ENCODE measurements around the gene PRDM8.
A peak's percentile ranks its signal among the peaks of the same experiment; 100 is the strongest.

PRDM8 gene

GRCh38 chr4:80209340-80209701 is 12.0 kb downstream of the PRDM8 start:
- in situ Hi-C loops (cut with MboI; ENCODE audit: low pct_unique_long_range_greater_than_20kb, low sequenced_read_pairs, unreplicated experiment): loop anchor here (25.0 kb wide), 1 partner anchor 1272 kb away; the partner anchor contains the start of gene PAQR3
- no peak for TF ChIP-seq CTCF (IDR thresholded peaks at IDR 0.05; ENCODE audit: extremely low read depth, insufficient read depth, missing control alignments)

GRCh38 chr4:80210549-80210948 is 13.2 kb downstream of the PRDM8 start:
- no peak for TF ChIP-seq CTCF (IDR thresholded peaks at IDR 0.05; ENCODE audit: extremely low read depth, insufficient read depth, missing control alignments)
- in situ Hi-C loops (cut with MboI; ENCODE audit: low pct_unique_long_range_greater_than_20kb, low sequenced_read_pairs, unreplicated experiment): loop anchor here (25.0 kb wide), 1 partner anchor 1273 kb away; the partner anchor contains the start of gene PAQR3
- DNase-seq (ENCODE audit: low spot score): no peak

More at GRCh38 chr4:80209340-80209701, 12.0 kb downstream of the PRDM8 start:
- no peak for DNase-seq (ENCODE audit: low spot score)

- in situ Hi-C loops (cut with MboI; ENCODE audit: low pct_unique_long_range_greater_than_20kb, low sequenced_read_pairs, unreplicated experiment): loop anchor here (25.0 kb wide), 1 partner anchor 1276 kb away; the partner anchor contains the start of gene PAQR3
- no peak for DNase-seq (ENCODE audit: low spot score)
- TF ChIP-seq CTCF (IDR thresholded peaks at IDR 0.05; ENCODE audit: extremely low read depth, insufficient read depth, missing control alignments): no peak
Observed at GRCh38 chr4:80213117-80213815, 16.0 kb downstream of the PRDM8 start.

- TF ChIP-seq CTCF (IDR thresholded peaks at IDR 0.05; ENCODE audit: extremely low read depth, insufficient read depth, missing control alignments): peak; percentile 60
- in situ Hi-C loops (cut with MboI; ENCODE audit: low pct_unique_long_range_greater_than_20kb, low sequenced_read_pairs, unreplicated experiment): loop anchor here (25.0 kb wide), 1 partner anchor 1278 kb away; the partner anchor contains the start of gene PAQR3
- peak; percentile 39 for DNase-seq (ENCODE audit: low spot score)
Observed at GRCh38 chr4:80215449-80216052, 18.2 kb downstream of the PRDM8 start.

- in situ Hi-C loops (cut with MboI; ENCODE audit: low pct_unique_long_range_greater_than_20kb, low sequenced_read_pairs, unreplicated experiment): loop anchor here (25.0 kb wide), 1 partner anchor 1279 kb away; the partner anchor contains the start of gene PAQR3
- no peak for DNase-seq (ENCODE audit: low spot score)
- no peak for TF ChIP-seq CTCF (IDR thresholded peaks at IDR 0.05; ENCODE audit: extremely low read depth, insufficient read depth, missing control alignments)
Observed at GRCh38 chr4:80216100-80216761, 18.9 kb downstream of the PRDM8 start.

- DNase-seq (ENCODE audit: low spot score): no peak
- no peak for TF ChIP-seq CTCF (IDR thresholded peaks at IDR 0.05; ENCODE audit: extremely low read depth, insufficient read depth, missing control alignments)
- in situ Hi-C loops (cut with MboI; ENCODE audit: low pct_unique_long_range_greater_than_20kb, low sequenced_read_pairs, unreplicated experiment): loop anchor here (25.0 kb wide), 1 partner anchor 1282 kb away; the partner anchor contains the start of gene PAQR3
Observed at GRCh38 chr4:80219301-80220025, 22.2 kb downstream of the PRDM8 start.
